Measurements from ENCODE around the gene SEMA7A.

GRCh38 chr15:74414603-74415338 lies 19.0 kb downstream of the SEMA7A start:
- no peak for TF ChIP-seq POLR2AphosphoS5 (IDR thresholded peaks at IDR 0.05; ENCODE audit: low read depth, low read length)
- TF ChIP-seq TAF1 (IDR thresholded peaks at IDR 0.05; ENCODE audit: borderline replicate concordance, low read depth, low read length) = no peak

Measured in GM12892 (cell line).